Uterus (tissue), 4 donors: Measurements from ENCODE around the gene VRK1. TPM values are rescaled to one million over a fixed set of nuclear protein-coding genes. Genes with fewer than 3 reads are reported as not detected.

Experiments used
- DNase-seq, 2 donors: peaks; one replicate each; pipeline ENCODE4 v3.0.0-alpha.2; 2019 to 2020
- H3K27ac ChIP-seq, 2 donors: fragments of 200-600 bp; sonication (generic); 1 replicate in 1 of 2; 2 replicates in 1 of 2; pipeline ENCODE4 v1.5.1; 2016 to 2018
- H3K27me3 ChIP-seq, 2 donors: fragments of 200-600 bp; sonication (generic); one replicate each; pipeline ENCODE4 v1.5.1; 2018 to 2019; ENCODE audit warnings: control low read depth in 1 of 2
- H3K36me3 ChIP-seq, 2 donors: fragments of 200-600 bp; sonication (generic); one replicate each; pipeline ENCODE4 v1.5.1; 2019; ENCODE audit warnings: control low read depth in 1 of 2
- H3K4me1 ChIP-seq, 2 donors: fragments of 200-600 bp; sonication (generic); one replicate each; pipeline ENCODE4 v1.5.1; 2018 to 2019; ENCODE audit warnings: control low read depth in 1 of 2
- H3K4me3 ChIP-seq, 2 donors: fragments of 200-600 bp; sonication (generic); 1 replicate in 1 of 2; 2 replicates in 1 of 2; pipeline ENCODE4 v1.5.1; 2018 to 2019; ENCODE audit warnings: mild to moderate bottlenecking in 1 of 2
- H3K9me3 ChIP-seq, 2 donors: fragments of 200-600 bp; sonication (generic); one replicate each; pipeline ENCODE4 v1.5.1; 2019; ENCODE audit warnings: control low read depth in 1 of 2
- POLR2A ChIP-seq, 2 donors: fragments of 450-650 bp; IDR thresholded peaks; one replicate each; pipeline ENCODE4 v1.6.1; 2016; ENCODE audit warnings: antibody characterized with exemption in 2 of 2, mild to moderate bottlenecking in 1 of 2, moderate library complexity in 1 of 2
- intact Hi-C: fragments of 100-400 bp; cut with DNase I; formaldehyde crosslinking; loops from one replicate; pipeline ENCODE4 v1.15.1; 2023; ENCODE audit warnings: low total_unique reads
- total RNA-seq, 4 donors: library from RNA; depleted of rRNA in 3 of 4; stranded (reverse); fragments of >200 nt in 3 of 4; gene quantifications; one replicate each; pipeline versions ENCODE4 v1.1.0 to v1.2.4, GENCODE V29; 2014 to 2023
- TF ChIP-seq, protein P1 (sequence below), 4 experiments: fragments of 200-600 bp in 2 of 4; fragments of 450-650 bp in 2 of 4; sonication (generic) in 2 of 4; IDR thresholded peaks; one replicate each; pipeline ENCODE4 v1.5.1; 2016 to 2019; ENCODE audit warnings: antibody characterized with exemption in 4 of 4, mild to moderate bottlenecking in 2 of 4, moderate library complexity in 1 of 4
- donor health status: DM: yes; HTN: yes; CAD: no.

The VRK1 gene
- total RNA-seq, 4 donors from 2014 or later = 21.0 to 54.5 (median 37.1) TPM

DNA sequence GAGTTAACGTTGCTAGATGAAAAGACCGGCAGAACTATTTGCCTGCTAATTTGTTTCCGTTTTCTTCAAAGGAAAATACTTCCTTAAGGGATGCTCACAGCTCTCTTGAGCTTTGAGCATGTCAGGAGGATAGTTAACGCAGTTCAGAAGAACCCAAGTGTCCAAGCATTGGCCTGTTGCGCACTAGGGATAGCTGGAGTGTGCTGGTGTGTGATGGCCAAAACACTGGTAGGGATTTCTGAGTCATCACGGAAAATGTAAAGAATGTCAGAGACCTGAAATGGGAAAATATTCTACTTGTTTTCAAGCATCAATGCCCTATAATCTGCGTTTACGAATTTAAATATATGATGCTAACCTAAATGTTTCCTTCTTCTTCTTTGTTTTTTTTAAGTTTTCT lies 97.8 kb downstream of the VRK1 start:
- Histone ChIP-seq H3K4me3 (no peak overlapping the region), H3K27ac (no peak overlapping the region), H3K4me1 (no peaks in the 10 kb centered on the region), H3K27me3 (no peaks in the 10 kb centered on the region), H3K9me3 (no peaks in the 10 kb centered on the region), H3K36me3 (no peaks in the 10 kb centered on the region)
- intact Hi-C loops = no loop called here
- no peak for DNase-seq
- TF ChIP-seq, protein P1, sequence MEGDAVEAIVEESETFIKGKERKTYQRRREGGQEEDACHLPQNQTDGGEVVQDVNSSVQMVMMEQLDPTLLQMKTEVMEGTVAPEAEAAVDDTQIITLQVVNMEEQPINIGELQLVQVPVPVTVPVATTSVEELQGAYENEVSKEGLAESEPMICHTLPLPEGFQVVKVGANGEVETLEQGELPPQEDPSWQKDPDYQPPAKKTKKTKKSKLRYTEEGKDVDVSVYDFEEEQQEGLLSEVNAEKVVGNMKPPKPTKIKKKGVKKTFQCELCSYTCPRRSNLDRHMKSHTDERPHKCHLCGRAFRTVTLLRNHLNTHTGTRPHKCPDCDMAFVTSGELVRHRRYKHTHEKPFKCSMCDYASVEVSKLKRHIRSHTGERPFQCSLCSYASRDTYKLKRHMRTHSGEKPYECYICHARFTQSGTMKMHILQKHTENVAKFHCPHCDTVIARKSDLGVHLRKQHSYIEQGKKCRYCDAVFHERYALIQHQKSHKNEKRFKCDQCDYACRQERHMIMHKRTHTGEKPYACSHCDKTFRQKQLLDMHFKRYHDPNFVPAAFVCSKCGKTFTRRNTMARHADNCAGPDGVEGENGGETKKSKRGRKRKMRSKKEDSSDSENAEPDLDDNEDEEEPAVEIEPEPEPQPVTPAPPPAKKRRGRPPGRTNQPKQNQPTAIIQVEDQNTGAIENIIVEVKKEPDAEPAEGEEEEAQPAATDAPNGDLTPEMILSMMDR (IDR thresholded peaks at IDR 0.05) = no peak
- TF ChIP-seq POLR2A (IDR thresholded peaks at IDR 0.05) = no peak

- TF ChIP-seq, protein P1 (IDR thresholded peaks at IDR 0.05) = no peak
- no peak for TF ChIP-seq POLR2A (IDR thresholded peaks at IDR 0.05)
- no peak overlapping the region for H3K4me3 ChIP-seq
- no peaks in the 10 kb centered on the region for H3K27me3 ChIP-seq
- H3K36me3 ChIP-seq = no peaks in the 10 kb centered on the region
- H3K9me3 ChIP-seq = no peaks in the 10 kb centered on the region
- no peak overlapping the region for H3K27ac ChIP-seq
- H3K4me1 ChIP-seq = no peaks in the 10 kb centered on the region
- DNase-seq = no peak
- intact Hi-C loops = no loop called here
Measured at GRCh38 chr14:96895658-96896271, 98.6 kb downstream of the VRK1 start.

- intact Hi-C loops = no loop called here
- no peak for DNase-seq
- H3K36me3 ChIP-seq = no peaks in the 10 kb centered on the region
- H3K9me3 ChIP-seq = no peaks in the 10 kb centered on the region
- TF ChIP-seq POLR2A (IDR thresholded peaks at IDR 0.05) = no peak
- TF ChIP-seq, protein P1 (IDR thresholded peaks at IDR 0.05) = no peak
- H3K4me1 ChIP-seq = no peaks in the 10 kb centered on the region
- H3K27ac ChIP-seq = no peak overlapping the region
- H3K27me3 ChIP-seq = no peaks in the 10 kb centered on the region
- H3K4me3 ChIP-seq = no peak overlapping the region
Measured at GRCh38 chr14:96897184-96897583, 100.0 kb downstream of the VRK1 start.

- Histone ChIP-seq H3K27me3 (no peaks in the 10 kb centered on the region), H3K9me3 (no peaks in the 10 kb centered on the region), H3K4me3 (no peak overlapping the region), H3K4me1 (no peaks in the 10 kb centered on the region), H3K36me3 (no peaks in the 10 kb centered on the region), H3K27ac (no peak overlapping the region)
- intact Hi-C loops = no loop called here
- TF ChIP-seq, protein P1 (IDR thresholded peaks at IDR 0.05) = no peak
- TF ChIP-seq POLR2A (IDR thresholded peaks at IDR 0.05) = no peak
- no peak for DNase-seq
Measured at GRCh38 chr14:96901227-96901626, 104.0 kb downstream of the VRK1 start.

- TF ChIP-seq, protein P1 (IDR thresholded peaks at IDR 0.05) = no peak
- no peak for TF ChIP-seq POLR2A (IDR thresholded peaks at IDR 0.05)
- intact Hi-C loops = no loop called here
Measured at GRCh38 chr14:96902004-96902403, 104.8 kb downstream of the VRK1 start.

More at GRCh38 chr14:96902004-96902403, 104.8 kb downstream of the VRK1 start:
- Histone ChIP-seq H3K36me3 (no peaks in the 10 kb centered on the region), H3K27ac (no peak overlapping the region), H3K27me3 (no peaks in the 10 kb centered on the region), H3K4me3 (no peak overlapping the region), H3K9me3 (no peaks in the 10 kb centered on the region), H3K4me1 (no peaks in the 10 kb centered on the region)
- DNase-seq = no peak
